ENCODE data around the gene VMP1. TPM values are rescaled to one million over a fixed set of nuclear protein-coding genes. Genes with fewer than 3 reads are reported as not detected.

Gene VMP1
- total and polyA plus RNA-seq, 2 of the 13 experiments (the other 11 are each of a cell fraction or from before 2014, with no cell fraction given), result 186 to 271 TPM

DNA sequence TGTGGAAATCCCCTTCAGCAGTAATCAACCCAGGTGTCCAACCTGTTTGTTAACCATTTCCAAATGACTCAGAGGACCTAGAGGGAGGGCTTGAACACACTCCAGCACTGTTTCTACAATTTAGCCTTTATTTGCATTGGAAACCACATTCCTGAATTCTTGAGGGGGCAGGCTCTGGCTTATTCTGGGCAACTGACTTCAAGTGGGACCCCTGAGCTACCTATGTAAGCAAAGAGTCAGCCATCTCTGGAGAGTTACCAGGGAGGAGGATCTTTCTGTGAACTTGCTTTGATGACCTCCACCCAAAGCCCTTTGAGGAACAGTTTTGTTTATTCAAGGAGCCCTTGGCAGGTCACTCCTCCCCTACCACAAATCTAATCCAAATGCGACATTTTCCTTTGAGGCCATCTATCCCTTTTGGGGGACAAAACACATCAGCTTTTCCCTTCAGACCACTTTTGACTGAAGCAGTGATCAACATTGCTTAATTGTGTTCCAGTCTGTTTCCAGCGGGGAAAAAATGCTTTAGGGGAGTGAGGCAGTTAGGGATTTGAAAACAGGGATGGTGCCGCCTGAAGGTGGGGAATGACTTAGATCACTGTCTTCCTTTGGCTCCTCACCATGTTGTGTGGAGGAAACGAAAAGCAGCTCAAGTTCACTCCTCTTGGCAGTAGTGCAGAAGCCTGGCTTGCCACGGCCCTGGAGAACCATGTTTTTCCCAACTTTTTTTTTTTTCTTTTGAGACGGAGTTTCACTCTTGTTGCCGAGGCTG is 139.1 kb downstream of the VMP1 start (continued):
- no peak; the same call in 1 of the 2 replicates for TF ChIP-seq CEBPG (CRISPR knock-in tag; IDR thresholded peaks at IDR 0.05)
- TF ChIP-seq, protein P1, sequence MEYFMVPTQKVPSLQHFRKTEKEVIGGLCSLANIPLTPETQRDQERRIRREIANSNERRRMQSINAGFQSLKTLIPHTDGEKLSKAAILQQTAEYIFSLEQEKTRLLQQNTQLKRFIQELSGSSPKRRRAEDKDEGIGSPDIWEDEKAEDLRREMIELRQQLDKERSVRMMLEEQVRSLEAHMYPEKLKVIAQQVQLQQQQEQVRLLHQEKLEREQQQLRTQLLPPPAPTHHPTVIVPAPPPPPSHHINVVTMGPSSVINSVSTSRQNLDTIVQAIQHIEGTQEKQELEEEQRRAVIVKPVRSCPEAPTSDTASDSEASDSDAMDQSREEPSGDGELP (IDR thresholded peaks at IDR 0.05; ENCODE audit: borderline replicate concordance, low read depth), result peak; percentile 58; the same call in 1 of the 2 replicates
- peak; percentile 86 for TF ChIP-seq CREM (IDR thresholded peaks at IDR 0.05)
- TF ChIP-seq CREM (CRISPR knock-in tag; IDR thresholded peaks at IDR 0.05), result no peak
- TF ChIP-seq CBX1 (IDR thresholded peaks at IDR 0.05; ENCODE audit: low read depth), result peak; percentile 21
- TF ChIP-seq, protein P2, sequence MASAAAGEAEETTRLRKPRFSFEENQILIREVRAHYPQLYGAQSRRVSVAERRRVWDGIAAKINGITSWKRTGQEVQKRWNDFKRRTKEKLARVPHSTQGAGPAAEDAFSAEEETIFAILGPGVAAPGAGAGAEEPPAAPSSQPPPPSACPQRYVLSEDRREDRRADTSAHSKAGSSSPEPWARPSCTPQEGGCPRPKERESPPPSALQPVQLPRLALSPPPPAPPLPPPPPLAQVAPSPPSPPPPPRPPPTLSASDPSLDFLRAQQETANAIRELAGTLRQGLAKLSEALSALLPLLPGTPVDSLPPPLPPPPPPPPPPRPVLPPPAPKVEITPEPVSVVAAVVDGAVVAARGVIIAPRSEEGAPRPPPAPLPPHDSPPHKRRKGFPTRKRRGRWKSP (CRISPR knock-in tag; IDR thresholded peaks at IDR 0.05), result no peak; the same call in 1 of the 2 replicates
- TF ChIP-seq KDM4B (CRISPR knock-in tag; IDR thresholded peaks at IDR 0.05), result peak; percentile 49
- TF ChIP-seq MIXL1 (CRISPR knock-in tag; IDR thresholded peaks at IDR 0.05), result peak; percentile 40
- TF ChIP-seq, protein P3, sequence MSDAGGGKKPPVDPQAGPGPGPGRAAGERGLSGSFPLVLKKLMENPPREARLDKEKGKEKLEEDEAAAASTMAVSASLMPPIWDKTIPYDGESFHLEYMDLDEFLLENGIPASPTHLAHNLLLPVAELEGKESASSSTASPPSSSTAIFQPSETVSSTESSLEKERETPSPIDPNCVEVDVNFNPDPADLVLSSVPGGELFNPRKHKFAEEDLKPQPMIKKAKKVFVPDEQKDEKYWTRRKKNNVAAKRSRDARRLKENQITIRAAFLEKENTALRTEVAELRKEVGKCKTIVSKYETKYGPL (CRISPR knock-in tag; IDR thresholded peaks at IDR 0.05), result 0 out of 2 replicates have a peak, but pooled peaks have one; percentile 44
- TF ChIP-seq BATF2 (CRISPR knock-in tag; IDR thresholded peaks at IDR 0.05), result no peak
- TF ChIP-seq ZNF670 (CRISPR knock-in tag; IDR thresholded peaks at IDR 0.05; ENCODE audit: borderline replicate concordance), result no peak
- TF ChIP-seq ZBTB1 (CRISPR knock-in tag; IDR thresholded peaks at IDR 0.05; ENCODE audit: borderline replicate concordance), result no peak
- no peak for TF ChIP-seq CENPX (CRISPR knock-in tag; IDR thresholded peaks at IDR 0.05)
- TF ChIP-seq LCORL (IDR thresholded peaks at IDR 0.05), result peak; percentile 63; the same call in 1 of the 2 replicates
- peak; percentile 87 for TF ChIP-seq LCORL (CRISPR knock-in tag; IDR thresholded peaks at IDR 0.05)
- TF ChIP-seq, protein P4, sequence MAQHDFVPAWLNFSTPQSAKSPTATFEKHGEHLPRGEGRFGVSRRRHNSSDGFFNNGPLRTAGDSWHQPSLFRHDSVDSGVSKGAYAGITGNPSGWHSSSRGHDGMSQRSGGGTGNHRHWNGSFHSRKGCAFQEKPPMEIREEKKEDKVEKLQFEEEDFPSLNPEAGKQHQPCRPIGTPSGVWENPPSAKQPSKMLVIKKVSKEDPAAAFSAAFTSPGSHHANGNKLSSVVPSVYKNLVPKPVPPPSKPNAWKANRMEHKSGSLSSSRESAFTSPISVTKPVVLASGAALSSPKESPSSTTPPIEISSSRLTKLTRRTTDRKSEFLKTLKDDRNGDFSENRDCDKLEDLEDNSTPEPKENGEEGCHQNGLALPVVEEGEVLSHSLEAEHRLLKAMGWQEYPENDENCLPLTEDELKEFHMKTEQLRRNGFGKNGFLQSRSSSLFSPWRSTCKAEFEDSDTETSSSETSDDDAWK (CRISPR knock-in tag; IDR thresholded peaks at IDR 0.05), result no peak
- TF ChIP-seq, protein P5, sequence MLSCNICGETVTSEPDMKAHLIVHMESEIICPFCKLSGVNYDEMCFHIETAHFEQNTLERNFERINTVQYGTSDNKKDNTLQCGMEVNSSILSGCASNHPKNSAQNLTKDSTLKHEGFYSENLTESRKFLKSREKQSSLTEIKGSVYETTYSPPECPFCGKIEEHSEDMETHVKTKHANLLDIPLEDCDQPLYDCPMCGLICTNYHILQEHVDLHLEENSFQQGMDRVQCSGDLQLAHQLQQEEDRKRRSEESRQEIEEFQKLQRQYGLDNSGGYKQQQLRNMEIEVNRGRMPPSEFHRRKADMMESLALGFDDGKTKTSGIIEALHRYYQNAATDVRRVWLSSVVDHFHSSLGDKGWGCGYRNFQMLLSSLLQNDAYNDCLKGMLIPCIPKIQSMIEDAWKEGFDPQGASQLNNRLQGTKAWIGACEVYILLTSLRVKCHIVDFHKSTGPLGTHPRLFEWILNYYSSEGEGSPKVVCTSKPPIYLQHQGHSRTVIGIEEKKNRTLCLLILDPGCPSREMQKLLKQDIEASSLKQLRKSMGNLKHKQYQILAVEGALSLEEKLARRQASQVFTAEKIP (CRISPR knock-in tag; IDR thresholded peaks at IDR 0.05; ENCODE audit: borderline replicate concordance), result no peak
- no peak for TF ChIP-seq KAT2B (IDR thresholded peaks at IDR 0.05; ENCODE audit: borderline replicate concordance, low read depth, low read length)
- TF ChIP-seq ZNF563 (CRISPR knock-in tag; IDR thresholded peaks at IDR 0.05), result 0 out of 2 replicates have a peak, but pooled peaks have one; percentile 45
- TF ChIP-seq RARA (CRISPR knock-in tag; IDR thresholded peaks at IDR 0.05), result peak; percentile 86
- TF ChIP-seq, protein P6, sequence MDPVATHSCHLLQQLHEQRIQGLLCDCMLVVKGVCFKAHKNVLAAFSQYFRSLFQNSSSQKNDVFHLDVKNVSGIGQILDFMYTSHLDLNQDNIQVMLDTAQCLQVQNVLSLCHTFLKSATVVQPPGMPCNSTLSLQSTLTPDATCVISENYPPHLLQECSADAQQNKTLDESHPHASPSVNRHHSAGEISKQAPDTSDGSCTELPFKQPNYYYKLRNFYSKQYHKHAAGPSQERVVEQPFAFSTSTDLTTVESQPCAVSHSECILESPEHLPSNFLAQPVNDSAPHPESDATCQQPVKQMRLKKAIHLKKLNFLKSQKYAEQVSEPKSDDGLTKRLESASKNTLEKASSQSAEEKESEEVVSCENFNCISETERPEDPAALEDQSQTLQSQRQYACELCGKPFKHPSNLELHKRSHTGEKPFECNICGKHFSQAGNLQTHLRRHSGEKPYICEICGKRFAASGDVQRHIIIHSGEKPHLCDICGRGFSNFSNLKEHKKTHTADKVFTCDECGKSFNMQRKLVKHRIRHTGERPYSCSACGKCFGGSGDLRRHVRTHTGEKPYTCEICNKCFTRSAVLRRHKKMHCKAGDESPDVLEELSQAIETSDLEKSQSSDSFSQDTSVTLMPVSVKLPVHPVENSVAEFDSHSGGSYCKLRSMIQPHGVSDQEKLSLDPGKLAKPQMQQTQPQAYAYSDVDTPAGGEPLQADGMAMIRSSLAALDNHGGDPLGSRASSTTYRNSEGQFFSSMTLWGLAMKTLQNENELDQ (CRISPR knock-in tag; IDR thresholded peaks at IDR 0.05; ENCODE audit: borderline replicate concordance), result peak; percentile 41; the same call in 1 of the 2 replicates
- peak; percentile 94 for TF ChIP-seq TCF7 (IDR thresholded peaks at IDR 0.05; ENCODE audit: low read depth)
